ENCODE data around the gene GNAI3.

DNA sequence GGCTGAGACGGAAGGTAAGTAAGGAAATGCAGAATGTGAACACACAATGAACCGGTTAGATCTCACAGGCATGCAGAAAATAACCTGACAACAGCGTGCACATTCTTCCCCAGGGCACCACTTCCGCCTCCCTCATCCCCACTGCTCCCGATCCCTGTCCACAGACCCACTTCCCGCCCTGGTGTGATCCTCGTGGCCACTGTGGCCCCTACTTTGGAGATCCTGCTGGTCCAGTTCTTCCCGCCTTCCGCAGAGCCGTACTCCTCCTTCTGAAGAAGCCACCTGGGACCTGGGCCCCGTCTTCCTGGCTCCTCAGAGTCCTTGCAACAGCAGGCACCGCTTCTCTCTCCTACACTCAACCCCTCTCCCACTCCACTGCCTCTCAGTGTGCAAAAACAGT is 106.1 kb downstream of the GNAI3 start:
- TF ChIP-seq FOXM1 (CRISPR knock-in tag; IDR thresholded peaks at IDR 0.05) (no peak), SNRNP70 (IDR thresholded peaks at IDR 0.05; ENCODE audit: low read depth, low read length) (no peak), FOXP1 (IDR thresholded peaks at IDR 0.05) (no peak), FOXP1 (CRISPR knock-in tag; IDR thresholded peaks at IDR 0.05) (no peak), REPIN1 (CRISPR knock-in tag; IDR thresholded peaks at IDR 0.05; ENCODE audit: borderline replicate concordance, low read depth) (no peak), ZNF18 (CRISPR knock-in tag; IDR thresholded peaks at IDR 0.05; ENCODE audit: insufficient replicate concordance) (no peak)
- TF ChIP-seq, protein P1, sequence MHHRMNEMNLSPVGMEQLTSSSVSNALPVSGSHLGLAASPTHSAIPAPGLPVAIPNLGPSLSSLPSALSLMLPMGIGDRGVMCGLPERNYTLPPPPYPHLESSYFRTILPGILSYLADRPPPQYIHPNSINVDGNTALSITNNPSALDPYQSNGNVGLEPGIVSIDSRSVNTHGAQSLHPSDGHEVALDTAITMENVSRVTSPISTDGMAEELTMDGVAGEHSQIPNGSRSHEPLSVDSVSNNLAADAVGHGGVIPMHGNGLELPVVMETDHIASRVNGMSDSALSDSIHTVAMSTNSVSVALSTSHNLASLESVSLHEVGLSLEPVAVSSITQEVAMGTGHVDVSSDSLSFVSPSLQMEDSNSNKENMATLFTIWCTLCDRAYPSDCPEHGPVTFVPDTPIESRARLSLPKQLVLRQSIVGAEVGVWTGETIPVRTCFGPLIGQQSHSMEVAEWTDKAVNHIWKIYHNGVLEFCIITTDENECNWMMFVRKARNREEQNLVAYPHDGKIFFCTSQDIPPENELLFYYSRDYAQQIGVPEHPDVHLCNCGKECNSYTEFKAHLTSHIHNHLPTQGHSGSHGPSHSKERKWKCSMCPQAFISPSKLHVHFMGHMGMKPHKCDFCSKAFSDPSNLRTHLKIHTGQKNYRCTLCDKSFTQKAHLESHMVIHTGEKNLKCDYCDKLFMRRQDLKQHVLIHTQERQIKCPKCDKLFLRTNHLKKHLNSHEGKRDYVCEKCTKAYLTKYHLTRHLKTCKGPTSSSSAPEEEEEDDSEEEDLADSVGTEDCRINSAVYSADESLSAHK (CRISPR knock-in tag; IDR thresholded peaks at IDR 0.05; ENCODE audit: borderline replicate concordance) = no peak
